Glomerular visceral epithelial cell (primary cell): ENCODE measurements around the gene CALN1.
"Not testable (repeated sequence)": the region's sequence is repeated elsewhere in the genome, so short reads cannot be mapped to it uniquely, and the experiment has no call there.

Source experiments
- DNase-seq: peaks from one replicate; pipeline ENCODE4 v3.0.0-alpha.2; 2016; ENCODE audit errors: extremely low spot score

Gene CALN1

GRCh38 chr7:72412121-72412618 lies at the start of gene CALN1:
Gene CALN1 (minus strand): TSS chr7:72412338.
- DNase-seq, result not testable (repeated sequence)

DNA sequence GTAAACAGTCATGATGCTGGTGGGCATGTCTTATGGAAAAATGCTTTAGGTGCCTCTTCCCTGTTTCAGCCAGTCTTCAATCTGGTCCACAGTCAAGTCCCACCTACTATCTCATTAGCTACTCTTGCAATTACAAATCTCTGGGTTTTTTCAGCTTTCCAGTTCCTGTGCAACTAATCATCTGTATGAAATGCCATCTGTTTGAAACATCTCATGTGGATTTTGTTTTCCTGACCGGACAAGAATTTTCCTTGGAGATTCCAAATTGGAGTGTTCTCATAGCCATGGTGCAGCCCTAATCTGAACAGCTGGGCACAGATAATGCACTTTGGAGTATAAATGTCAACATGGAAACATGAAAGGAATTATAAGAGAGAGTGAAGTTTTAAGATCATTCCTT lies 41.3 kb upstream of the CALN1 start:
- DNase-seq, result no peak

- no peak for DNase-seq
Measured at GRCh38 chr7:72447465-72448204, 35.5 kb upstream of the CALN1 start.

DNA sequence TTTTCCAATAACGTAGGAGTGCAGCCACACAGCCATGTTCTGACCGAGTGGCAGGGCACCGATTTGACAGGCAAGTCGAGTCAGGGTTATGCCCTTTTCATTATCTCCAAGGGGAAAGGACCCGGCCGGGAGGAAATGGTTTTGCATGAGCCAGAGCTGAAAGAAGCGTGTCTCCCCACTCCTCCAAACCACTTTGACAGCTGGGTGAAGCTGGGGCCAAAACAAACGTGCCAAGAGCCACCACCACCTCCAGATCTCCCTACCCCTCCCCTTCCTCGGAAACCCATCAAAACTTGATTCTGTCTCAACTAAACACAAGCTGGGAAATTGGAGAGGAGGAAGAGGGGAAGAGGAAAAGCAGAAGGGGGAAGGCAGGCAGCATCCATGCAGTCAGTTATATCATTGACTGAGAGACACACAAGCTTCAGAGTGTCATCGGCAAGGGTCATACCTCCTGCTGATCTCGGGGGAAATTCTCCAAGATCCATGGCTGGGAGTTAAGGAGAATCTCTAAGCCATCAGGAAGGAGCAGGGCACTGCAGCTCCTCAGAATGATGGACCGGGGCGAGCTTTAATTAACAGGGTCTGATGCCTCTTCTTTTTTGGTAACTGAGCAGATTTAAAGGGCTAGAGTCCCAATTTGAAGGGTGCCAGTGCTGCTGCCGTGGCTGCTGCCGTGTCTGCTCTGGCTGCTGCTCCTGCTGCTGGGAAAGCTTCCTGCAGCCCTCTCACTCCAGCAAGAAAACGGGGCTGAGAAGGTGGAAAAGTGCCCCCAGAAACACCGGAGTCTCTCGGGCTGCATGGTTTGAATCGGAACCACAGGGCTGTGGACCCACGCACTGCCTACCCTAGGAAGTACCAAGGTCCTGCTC lies 34.7 kb upstream of the CALN1 start:
- no peak for DNase-seq

- no peak for DNase-seq
Measured at GRCh38 chr7:72446131-72446530, 34.0 kb upstream of the CALN1 start.

DNA sequence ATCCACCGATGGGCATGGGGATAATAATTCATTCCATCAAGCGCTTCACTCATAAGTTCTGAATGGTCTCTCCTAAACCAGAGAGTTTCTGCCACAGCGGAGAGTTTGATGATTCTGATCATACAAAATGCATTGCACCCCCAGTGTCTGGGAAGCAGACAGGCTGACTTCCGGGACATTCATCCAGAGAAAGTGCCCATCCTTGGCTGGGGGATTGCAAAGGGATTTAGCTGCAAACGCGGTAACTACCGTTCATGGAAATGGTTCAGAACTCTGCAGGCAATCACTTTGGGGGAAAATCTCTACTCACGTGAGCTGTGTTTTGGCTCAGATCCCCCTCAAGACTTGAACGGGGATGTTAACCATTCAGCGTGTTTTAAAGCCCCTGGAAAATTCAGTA lies 33.4 kb upstream of the CALN1 start:
- DNase-seq, result no peak

DNA sequence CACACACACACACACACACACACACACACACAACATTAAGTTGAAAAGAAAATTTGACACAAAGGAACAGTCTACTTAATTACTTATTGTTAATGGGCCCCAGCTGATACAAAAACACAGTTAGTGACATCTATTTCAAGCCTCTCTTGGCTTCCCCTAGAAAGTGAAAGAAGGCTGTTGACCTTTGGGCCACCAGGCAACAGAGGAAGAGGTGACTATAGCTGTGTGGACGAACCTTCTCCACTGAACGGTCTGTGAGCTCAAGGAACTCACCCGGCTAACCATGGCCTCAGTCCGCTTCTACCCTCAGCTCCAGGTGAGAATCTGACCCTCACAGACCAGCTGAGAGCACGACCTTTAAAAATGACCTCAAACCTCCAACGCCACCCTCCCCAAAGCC lies 32.9 kb upstream of the CALN1 start:
- DNase-seq, result no peak

GRCh38 chr7:72444026-72444776 lies 32.1 kb upstream of the CALN1 start:
- DNase-seq, result no peak

GRCh38 chr7:72441791-72442190 lies 29.7 kb upstream of the CALN1 start:
- DNase-seq, result no peak

- DNase-seq, result no peak
Measured at GRCh38 chr7:72438491-72438890, 26.4 kb upstream of the CALN1 start.

GRCh38 chr7:72437610-72438009 lies 25.5 kb upstream of the CALN1 start:
- DNase-seq, result no peak

- no peak for DNase-seq
Measured at GRCh38 chr7:72437061-72437585, 25.0 kb upstream of the CALN1 start.

DNA sequence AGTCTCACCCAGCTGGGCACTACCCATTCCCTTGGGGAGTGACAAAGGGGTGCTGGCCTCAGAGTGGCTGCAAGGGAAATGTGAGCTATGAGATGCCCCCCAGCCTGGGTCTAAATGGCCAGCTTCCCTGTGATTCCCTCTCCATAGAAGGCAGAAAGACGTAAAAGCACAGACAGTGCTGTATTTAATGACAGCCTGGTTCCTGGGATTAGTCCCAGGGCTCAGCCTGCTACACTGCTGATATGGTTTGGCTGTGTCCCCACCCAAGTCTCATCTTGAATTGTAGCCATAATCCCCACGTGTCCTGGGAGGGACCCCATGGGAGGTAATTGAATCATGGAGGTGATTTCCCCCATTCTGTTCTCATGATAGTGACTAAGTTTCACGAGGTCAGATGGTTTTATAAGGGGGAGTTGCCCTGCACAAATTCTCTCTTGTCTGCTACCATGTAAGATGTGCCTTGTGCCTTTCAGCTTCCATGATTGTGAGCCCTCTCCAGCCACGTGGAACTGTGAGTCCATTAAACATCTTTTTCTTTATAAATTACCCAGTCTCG lies 23.9 kb upstream of the CALN1 start:
- no peak for DNase-seq

- no peak for DNase-seq
Measured at GRCh38 chr7:72435366-72435765, 23.2 kb upstream of the CALN1 start.

DNA sequence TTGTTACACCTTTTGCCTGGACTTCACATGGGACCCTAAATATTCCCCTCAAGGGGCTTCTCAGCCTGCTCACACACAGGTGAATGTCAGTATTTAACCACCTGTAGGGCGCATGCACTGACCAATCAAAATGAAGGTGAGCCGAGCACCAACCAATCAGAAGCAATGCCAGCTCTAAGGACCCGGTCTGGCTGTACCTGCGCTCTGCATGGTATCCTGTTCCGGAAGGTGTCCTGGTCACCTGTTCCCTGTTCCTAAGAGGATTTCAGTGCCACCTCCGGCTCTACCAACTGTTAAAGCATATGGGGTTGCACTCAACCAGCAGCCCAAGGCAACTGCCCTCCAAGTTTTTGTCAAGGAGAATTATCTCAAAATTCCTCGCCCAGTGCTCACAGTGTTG lies 18.4 kb upstream of the CALN1 start:
- DNase-seq, result no peak

- DNase-seq, result no peak
Measured at GRCh38 chr7:72429316-72429715, 17.2 kb upstream of the CALN1 start.

GRCh38 chr7:72416846-72417245 lies 4.7 kb upstream of the CALN1 start:
- no peak for DNase-seq

- DNase-seq, result no peak
Measured at GRCh38 chr7:72415586-72415985, 3.4 kb upstream of the CALN1 start.

DNA sequence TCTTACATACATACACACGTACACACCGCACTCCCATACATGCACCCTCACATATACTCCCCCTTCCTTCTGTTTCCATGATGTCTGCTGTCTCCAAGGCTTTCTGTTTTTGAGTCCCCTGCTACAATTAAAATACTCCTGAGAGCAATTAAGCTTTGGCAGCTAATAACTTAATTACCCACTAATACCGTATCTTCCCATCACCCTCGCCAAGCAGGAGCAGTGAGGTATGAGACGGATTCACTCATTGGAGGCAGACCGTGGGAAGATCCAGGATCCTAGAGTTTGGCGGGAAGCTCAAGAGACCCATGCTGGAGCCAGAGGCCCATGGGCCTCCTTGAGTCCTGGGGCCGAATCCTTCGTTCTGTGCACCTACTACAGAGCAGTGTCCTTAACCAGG lies 1.7 kb upstream of the CALN1 start:
- no peak for DNase-seq

- DNase-seq, result no peak
Measured at GRCh38 chr7:72413290-72413689, 1.2 kb upstream of the CALN1 start.

DNA sequence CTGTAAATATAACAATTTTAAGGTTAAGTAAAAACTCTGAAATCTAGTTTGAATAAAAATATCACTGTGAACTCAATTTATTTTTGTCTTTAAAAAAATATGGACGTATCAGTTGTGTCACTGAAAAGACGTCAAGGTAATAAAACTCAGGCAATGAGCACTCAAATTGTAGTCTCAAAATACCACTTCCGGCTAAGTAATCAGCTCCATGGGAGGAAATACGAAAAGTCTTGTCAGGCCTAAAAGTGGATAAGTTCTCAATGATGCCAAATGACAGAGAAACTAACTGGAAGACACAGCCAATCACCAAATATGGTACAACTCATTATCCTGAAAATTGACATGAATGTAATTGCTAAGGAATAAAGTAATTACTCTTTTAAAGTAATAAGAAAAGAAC lies 719 bp downstream of the CALN1 start:
- no peak for DNase-seq

- DNase-seq, result no peak
Measured at GRCh38 chr7:72409638-72410015, 2.5 kb downstream of the CALN1 start.
